ENCODE data around the gene LIN54. TPM values are rescaled to one million over a fixed set of nuclear protein-coding genes. Genes with fewer than 3 reads are reported as not detected.

Gene LIN54
- total and polyA plus RNA-seq, 10 donors, result 2.0 to 15.3 (median 12.5) TPM

DNA sequence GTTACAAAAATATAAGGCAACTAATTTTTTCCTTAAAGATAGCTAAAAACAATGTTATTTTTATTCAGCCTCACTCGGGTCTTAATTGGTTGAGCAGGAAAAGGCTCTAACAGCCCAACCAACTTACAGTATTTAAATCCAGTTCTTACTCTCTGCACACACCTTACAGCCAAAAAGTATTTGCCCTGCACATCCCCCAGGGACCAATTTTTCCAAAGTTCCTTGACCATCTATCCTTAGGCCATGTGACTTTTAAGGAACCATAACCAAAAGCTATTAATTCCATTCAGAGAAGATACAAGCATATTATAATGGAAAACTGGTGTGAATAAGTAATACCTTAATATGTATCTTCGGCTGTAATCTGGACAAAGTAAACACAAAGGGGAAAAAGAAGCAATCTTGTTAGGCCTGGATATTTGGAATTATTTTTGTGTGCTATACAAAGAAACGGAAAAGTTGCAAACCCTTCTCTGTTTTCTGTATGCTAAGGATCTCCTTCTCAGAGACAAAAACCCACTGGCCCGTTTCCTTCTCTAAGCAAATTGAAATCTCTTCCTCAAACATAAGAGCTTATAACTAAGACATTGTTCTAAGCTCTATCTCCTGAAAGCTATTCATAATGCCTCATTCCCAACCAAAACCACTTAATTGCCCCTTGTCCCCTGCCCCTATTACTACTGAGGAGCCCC is 111.1 kb downstream of the LIN54 start:
- H3K4me1 ChIP-seq, result peaks cover 29 to 58% (median 41%) of the 10 kb centered on the region in 6 donors
- 1 to 3% (median 2%) methylated on average over 4 of the region's 4 CpGs for WGBS, 5 donors
- TF ChIP-seq POLR2A (IDR thresholded peaks at IDR 0.05) (no peak), POLR2AphosphoS5 (IDR thresholded peaks at IDR 0.05) (no peak)
- TF ChIP-seq, protein P1, sequence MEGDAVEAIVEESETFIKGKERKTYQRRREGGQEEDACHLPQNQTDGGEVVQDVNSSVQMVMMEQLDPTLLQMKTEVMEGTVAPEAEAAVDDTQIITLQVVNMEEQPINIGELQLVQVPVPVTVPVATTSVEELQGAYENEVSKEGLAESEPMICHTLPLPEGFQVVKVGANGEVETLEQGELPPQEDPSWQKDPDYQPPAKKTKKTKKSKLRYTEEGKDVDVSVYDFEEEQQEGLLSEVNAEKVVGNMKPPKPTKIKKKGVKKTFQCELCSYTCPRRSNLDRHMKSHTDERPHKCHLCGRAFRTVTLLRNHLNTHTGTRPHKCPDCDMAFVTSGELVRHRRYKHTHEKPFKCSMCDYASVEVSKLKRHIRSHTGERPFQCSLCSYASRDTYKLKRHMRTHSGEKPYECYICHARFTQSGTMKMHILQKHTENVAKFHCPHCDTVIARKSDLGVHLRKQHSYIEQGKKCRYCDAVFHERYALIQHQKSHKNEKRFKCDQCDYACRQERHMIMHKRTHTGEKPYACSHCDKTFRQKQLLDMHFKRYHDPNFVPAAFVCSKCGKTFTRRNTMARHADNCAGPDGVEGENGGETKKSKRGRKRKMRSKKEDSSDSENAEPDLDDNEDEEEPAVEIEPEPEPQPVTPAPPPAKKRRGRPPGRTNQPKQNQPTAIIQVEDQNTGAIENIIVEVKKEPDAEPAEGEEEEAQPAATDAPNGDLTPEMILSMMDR (IDR thresholded peaks at IDR 0.05 in 8 of 11, conservative IDR thresholded peaks at IDR 0.05 in 3 of 11), result no peak
- peak overlapping the region; percentile 98 to 100 (median 99) for H3K27ac ChIP-seq
- peaks cover 0 to 35% (median 9%) of the 10 kb centered on the region in 6 donors for H3K36me3 ChIP-seq
- no peak for DNase-seq
- no peaks in the 10 kb centered on the region for H3K27me3 ChIP-seq (replicated peaks in 1 of 7)
- no peaks in the 10 kb centered on the region for H3K9me3 ChIP-seq
- H3K4me3 ChIP-seq, result peak overlapping the region; percentile 58 to 83 (median 62)
- intact Hi-C loops (cut with DNase I; ENCODE audit: low total_unique reads), result loop anchor here (10.0 kb wide), 1 partner anchor 115 kb away; the partner anchor contains the start of gene LIN54

DNA sequence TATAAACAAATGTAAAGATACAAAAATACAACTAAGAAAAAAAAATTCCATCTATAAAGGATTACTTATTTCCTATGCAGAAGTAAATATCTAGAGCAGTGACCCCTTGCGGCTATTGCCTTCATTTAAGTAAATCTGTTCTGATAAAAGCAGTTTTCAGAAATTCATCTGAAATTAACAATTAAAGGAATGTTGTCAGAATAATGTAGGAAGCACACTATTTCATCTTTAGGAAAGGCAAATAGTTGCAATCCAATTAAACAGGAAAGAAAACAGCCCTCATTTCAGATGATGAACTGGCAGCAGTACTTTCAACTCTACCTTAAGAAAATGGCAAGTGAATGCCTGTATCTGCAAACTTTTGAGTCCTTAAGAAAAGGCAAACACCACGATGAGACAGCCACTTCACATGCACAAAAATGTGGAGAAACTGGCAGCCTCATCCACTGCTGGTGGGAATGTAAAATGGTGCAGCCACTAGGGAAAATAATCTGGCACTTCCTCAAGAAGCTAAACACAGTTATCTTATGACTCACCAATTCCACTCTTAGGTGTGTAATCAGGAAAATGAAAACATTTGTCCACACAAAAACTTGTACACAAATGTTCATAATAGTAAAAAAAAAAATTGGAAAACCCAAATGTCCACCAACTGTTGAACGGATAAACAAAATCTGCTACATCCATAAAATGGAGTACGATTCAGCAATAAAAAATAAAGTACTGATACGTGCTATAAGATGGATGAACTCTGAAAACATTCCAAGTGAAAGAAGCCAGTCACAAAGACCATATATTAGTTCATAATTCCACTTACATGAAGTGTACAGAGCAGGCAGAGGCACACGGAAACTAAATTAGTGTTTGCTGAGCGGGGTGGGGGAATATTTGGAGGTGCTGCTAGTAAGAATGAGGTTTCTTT is 112.0 kb downstream of the LIN54 start:
- H3K9me3 ChIP-seq, result no peaks in the 10 kb centered on the region
- DNase-seq, result no peak
- intact Hi-C loops (cut with DNase I; ENCODE audit: low total_unique reads), result no loop called here
- H3K4me1 ChIP-seq, result peaks cover 29 to 56% (median 41%) of the 10 kb centered on the region in 6 donors
- peak overlapping the region; percentile 58 to 83 (median 62) for H3K4me3 ChIP-seq
- TF ChIP-seq, protein P1 (IDR thresholded peaks at IDR 0.05 in 8 of 11, conservative IDR thresholded peaks at IDR 0.05 in 3 of 11), result peak in 7 of 11 experiments; percentile 16 to 51 (median 38)
- TF ChIP-seq POLR2AphosphoS5 (IDR thresholded peaks at IDR 0.05), result no peak
- peaks cover 0 to 45% (median 18%) of the 10 kb centered on the region in 6 donors for H3K36me3 ChIP-seq
- H3K27me3 ChIP-seq (replicated peaks in 1 of 7), result no peaks in the 10 kb centered on the region
- WGBS, 5 donors, result 34 to 51% (median 43%) methylated on average over 7 of the region's 7 CpGs
- peak overlapping the region in 7 of 8 donors; percentile 98 to 100 (median 98) for H3K27ac ChIP-seq

DNA sequence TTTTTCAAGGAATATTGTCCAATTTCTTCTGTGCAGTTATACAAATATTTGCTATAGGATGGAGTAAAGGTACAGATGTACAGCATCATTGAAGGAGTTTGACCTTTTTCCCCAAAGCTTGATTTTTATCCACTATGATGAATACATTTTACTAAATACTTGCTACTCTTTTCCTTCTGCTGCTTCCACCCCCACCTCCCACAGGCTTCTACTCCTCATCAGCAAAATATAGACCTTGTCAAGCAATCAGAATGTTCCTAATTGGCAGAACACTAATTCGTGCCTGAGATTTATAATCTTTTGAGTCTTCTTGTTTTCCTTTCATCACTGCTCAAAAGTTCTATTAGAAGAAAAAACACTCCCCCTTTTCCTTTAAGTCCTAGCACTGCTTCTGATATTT is 113.9 kb downstream of the LIN54 start:
- intact Hi-C loops (cut with DNase I; ENCODE audit: low total_unique reads), result no loop called here
- TF ChIP-seq, protein P1 (IDR thresholded peaks at IDR 0.05 in 8 of 11, conservative IDR thresholded peaks at IDR 0.05 in 3 of 11), result no peak
- TF ChIP-seq POLR2A (IDR thresholded peaks at IDR 0.05), result no peak
- TF ChIP-seq POLR2AphosphoS5 (IDR thresholded peaks at IDR 0.05), result no peak
- peaks cover 32 to 55% (median 44%) of the 10 kb centered on the region in 6 donors for H3K4me1 ChIP-seq
- WGBS, 5 donors, result 84 to 95% (median 90%) methylated on average over 1 of the region's 1 CpG
- H3K4me3 ChIP-seq, result no peak overlapping the region
- no peaks in the 10 kb centered on the region for H3K27me3 ChIP-seq (replicated peaks in 1 of 7)
- no peak for DNase-seq
- no peaks in the 10 kb centered on the region for H3K9me3 ChIP-seq
- peaks cover 0 to 53% (median 20%) of the 10 kb centered on the region in 6 donors for H3K36me3 ChIP-seq
- no peak overlapping the region for H3K27ac ChIP-seq

All from spleen (tissue), 11 donors.